Stimulated activated CD4-positive, alpha-beta T cell treated with anti-CD3 and anti-CD28 coated beads, Interleukin-12 subunit alpha, Interleukin-12 subunit beta, amount 100 ng/mL, for 48 hours (primary cell): ENCODE results near the gene MAGEB16.

Experiments
- DNase-seq, 3 donors: peaks; one replicate each; pipeline ENCODE4 v3.0.0-alpha.2; 2020; ENCODE audit warnings: low read depth in 2 of 3, low spot score in 1 of 3

Gene MAGEB16

DNA sequence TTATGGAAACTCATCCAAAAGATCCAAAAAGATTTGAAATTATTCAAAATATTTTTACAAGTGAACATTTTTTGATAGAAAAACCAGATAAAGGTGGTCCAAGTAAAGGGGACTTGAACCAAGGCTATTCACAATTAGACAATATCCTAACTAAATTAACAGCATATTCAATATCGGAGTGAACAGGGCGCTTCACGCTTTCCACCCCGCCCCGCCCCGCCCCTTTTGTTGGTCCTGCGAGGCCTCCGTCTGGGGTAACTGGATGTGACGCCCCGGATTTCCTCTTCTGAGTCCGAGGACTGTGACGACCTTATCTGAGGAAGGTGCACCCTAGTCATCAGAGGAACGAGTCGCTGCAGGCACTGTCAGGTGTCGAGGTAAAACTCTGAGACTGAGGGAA lies at the start of gene MAGEB16:
TSS of gene MAGEB16 (plus strand) at position 301 of the 400 bp plus-strand sequence. CDS start 3,855 bp downstream, outside the sequence.
- no peak for DNase-seq

DNA sequence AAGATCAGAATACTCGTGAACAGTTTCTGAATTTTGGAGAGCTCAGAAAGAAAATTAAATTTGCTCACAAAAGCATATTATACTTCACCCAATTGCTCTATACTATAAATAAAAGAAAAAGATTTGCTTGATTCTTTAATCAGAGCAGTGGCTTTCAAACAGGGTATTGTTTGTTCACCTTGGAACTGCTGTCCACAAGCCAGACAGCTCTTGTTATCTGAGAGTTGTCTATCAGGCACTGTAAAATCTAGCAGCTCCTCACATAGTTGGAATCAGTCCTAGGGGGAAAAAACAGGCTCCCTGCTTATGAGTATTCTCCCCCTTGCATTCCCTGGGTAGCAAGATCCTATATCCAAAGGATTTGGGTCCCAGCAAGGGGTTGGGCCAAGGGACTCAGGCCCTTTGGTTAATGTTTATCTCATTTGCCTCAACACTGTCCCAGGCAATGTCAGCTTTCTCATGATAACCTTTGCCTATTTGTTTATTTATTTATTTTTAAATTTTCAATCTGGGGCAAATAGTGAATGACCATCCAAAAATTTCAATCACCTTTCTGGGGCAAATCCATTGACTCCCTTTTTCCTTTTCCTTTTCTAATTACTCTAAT lies 24.1 kb upstream of the MAGEB16 start:
- DNase-seq, result no peak

DNA sequence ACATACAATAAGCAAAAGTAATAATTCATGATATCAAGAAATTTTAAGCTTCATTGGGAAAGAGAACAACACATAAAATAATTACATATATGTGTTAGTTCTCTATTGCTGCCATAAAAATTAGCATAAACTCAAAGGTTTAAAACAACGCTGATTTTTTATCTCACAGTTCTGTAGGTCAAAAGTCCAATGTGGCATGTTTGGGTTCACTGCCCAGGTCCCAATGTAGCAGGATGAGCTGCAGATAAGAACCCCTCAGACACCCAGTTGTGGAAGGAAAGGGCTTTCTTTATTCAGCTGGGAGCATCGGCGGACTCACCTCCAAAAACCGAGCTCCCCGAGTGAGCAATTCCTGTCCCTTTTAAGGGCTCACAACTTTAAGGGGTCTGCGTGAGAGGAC lies 13.1 kb upstream of the MAGEB16 start:
- no peak for DNase-seq

DNA sequence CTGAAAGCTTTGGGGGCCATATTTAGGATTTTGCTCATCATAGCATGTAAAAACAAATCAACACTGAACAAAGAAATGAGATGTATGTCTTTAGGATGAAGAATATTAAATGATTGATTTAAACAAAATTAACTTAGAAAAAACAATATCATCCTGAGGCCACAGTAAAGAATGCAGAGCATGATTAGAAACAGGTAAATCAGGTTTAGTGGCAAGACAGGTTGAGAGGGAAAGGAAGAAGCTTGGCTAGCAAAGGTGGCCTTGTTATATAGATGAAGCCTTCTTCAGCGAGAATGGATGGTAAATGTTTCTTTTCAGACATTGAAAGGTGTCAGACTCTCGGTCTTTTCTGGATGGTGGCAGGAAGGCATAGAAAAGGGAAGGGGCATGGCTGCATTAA lies 11.9 kb upstream of the MAGEB16 start:
- DNase-seq, result no peak

DNA sequence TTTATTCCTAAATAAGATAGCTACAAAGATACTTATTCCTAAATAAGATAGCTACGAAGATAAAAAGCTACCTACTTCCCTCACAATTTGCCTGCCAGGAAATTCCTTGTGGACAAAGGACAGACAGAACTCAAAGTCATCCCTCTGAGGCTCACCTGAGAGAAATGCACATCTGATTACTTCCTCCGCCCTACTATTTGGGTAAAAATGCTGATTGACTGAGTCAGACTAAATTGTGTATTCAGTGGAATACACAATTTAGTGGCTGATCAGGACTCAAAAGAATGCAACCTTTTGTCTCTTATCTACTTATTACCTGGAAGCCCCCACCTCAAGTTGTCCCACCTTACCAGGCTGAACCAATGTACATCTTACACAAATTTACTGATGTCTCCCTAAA lies 10.3 kb upstream of the MAGEB16 start:
- DNase-seq, result no peak

DNA sequence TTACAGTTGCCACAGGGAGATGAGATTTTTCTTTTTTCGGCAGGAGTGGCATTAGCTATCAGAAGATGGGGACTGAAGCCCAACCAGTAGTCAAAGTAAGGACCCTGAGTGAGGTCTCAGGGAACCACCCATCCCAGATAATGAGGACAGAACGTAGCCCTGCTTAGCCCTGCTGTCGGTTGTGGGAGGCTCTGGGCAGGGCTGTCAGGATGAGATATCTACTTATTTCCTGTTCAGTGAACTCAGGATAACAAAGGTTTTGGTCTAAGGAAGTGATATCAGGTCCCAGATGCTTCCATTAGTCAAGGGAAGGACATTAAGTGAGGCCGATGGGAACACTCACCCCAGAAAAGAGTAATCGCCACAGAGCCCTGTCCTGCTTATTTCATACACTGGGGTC lies 2.3 kb downstream of the MAGEB16 start:
- DNase-seq, result no peak

DNA sequence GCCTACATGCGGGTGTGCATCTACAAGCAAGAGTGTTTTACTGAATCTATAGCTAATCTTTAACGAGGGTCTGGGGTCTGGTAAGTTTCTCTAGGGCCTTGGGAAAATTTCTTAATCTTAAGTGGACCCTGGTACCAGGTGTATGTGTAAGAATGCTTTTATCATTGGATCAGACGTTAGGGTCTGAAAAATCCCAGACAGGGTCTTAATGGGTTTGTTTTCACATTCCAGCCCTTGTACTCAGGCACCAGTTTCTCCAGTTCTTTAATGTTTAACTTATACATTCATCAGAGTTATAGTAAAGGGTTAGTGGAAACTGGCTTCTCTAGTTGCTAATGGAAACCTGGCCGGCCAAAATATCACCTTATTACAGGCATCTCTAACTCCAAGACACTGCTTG lies 11.6 kb downstream of the MAGEB16 start:
- no peak for DNase-seq

DNA sequence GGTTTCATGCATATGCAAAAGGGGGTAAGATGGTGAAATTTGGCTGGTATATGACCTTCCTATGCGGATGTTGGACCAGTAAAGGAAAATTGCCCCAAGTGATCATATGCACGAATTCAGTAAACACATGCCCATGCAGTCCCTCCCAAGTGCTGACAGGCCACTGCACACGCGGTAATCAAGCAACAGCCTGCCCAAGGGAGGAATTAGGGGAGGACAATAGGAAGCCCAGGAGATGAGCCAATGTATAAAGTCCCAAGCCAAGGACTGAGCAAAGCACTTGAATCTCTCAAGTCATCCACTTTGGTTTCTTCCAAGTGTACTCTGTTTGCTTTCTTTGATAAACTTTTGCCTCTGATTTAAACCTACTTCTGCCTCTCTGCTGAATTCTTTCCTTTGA lies 21.1 kb downstream of the MAGEB16 start:
- DNase-seq, result no peak

DNA sequence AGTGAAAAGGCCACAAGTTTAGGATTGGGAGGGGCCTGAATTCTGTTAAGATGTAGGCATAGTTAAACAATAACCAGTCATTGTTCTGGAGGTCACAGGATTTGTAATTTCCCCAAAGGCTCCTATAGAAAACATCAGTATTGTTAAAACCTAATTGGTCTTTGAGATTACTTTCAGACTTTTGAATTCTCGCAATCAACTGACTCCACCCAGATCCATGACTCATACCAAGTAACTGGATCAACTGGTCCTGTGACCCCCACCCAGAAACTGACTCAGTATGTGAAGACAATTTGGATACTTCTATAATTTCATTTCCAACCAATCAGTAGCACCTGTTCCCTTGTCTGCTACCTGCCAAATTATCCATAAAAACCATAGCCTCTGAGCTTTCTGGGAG lies 28.4 kb downstream of the MAGEB16 start:
- DNase-seq, result no peak

DNA sequence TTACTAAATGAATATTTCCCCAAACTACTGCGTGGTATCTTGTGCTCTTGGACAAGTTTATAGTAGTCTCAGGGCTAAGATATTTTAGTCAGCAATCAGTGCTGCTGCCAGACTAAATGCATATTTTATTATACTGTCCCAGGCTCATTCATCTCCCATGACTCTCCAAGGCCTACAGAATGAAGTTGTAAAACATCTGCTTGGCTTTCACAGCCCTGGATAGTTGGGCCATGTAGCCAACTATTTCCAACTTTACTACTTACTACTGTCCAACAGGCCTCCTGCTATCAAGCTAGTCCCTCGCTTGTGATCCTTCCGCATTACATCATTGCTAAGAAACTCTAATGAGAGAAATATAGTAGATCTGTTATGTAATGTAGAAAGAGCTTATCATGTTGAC lies 31.4 kb downstream of the MAGEB16 start:
- no peak for DNase-seq

DNA sequence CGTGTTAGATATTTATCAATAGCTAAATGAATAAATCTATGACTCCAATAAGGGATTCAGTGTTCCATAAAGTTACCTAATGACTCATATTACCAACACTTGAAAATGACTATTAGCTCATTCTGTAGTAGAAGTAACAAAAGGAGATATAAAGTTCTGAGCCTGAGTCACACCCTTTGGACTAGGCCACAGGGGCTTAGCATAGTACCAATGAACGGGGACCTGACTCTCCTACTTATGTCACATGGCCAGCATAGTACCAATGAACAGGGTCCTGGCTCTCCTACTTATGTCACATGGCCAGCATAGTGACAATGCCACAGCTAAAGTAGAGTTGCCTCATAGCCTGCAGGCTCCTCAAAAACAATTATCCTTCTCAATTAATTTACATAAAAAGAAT lies 43.7 kb downstream of the MAGEB16 start:
- no peak for DNase-seq

DNA sequence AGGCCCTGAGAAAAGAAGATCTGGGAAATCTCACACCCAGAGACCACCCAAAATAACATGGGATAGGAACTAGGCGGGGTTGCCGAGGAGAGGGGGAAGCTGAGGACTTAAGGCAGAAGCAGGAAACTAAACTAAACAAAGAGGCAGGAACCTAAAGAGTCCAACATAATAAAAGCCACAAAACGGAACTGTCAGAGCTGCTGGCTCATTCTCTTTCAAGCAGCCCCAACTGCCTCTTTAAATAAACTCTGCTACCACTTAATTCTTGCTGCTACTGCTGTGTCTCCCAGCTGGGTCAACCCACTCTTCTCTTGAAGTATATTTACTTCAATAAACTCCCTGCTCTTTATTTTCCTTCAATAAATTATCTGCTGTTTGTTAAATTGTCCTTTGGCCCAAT lies 44.5 kb downstream of the MAGEB16 start:
- no peak for DNase-seq

DNA sequence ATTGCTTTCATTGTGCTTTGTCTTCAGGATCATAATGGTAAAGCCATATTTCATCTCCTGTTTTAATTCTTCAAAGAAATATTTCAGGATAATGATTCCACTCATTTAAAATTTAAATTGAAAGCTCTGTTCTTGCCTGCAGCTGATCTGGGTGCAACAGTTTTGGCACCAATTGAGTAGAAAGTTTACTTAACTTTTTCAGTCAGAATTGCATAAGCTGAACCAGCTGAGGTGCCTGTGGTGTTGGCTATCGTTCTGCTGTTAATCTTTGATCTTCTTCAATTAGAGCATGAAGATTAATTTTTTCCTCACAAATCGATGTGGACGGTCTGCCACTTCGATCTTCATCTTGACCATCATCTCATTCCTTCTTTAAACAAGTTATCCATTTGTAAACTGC lies 49.6 kb downstream of the MAGEB16 start:
- DNase-seq, result no peak
